ENCODE measurements around the gene LCE6A.
A peak's percentile ranks its signal among the peaks of the same experiment; 100 is the strongest.

The LCE6A gene

GRCh38 chr1:152836870-152837269 is 5.8 kb upstream of the LCE6A start:
- Histone ChIP-seq H3K4me1 (ENCODE audit: control insufficient read depth, insufficient read depth, low read length) (no peaks in the 10 kb centered on the region), H3K9me3 (ENCODE audit: control insufficient read depth, insufficient read depth, low read length) (peaks cover 4% of the 10 kb centered on the region), H3K27me3 (ENCODE audit: control insufficient read depth, insufficient read depth, low read length) (no peaks in the 10 kb centered on the region), H3K36me3 (ENCODE audit: control insufficient read depth, insufficient read depth, low read length) (no peaks in the 10 kb centered on the region), H3K4me3 (ENCODE audit: low read length) (no peak overlapping the region), H3K27ac (ENCODE audit: low read length) (no peak overlapping the region)
- DNase-seq (ENCODE audit: low read depth, low spot score), result no peak
- WGBS (ENCODE audit: insufficient coverage, insufficient read length), result no CpG with 5 or more reads among the region's 2 CpGs

- H3K9me3 ChIP-seq (ENCODE audit: control insufficient read depth, insufficient read depth, low read length), result peaks cover 9% of the 10 kb centered on the region
- no peak overlapping the region for H3K27ac ChIP-seq (ENCODE audit: low read length)
- no peaks in the 10 kb centered on the region for H3K27me3 ChIP-seq (ENCODE audit: control insufficient read depth, insufficient read depth, low read length)
- H3K4me1 ChIP-seq (ENCODE audit: control insufficient read depth, insufficient read depth, low read length), result no peaks in the 10 kb centered on the region; the same call in 1 of the 2 replicates
- DNase-seq (ENCODE audit: low read depth, low spot score), result no peak
- no peaks in the 10 kb centered on the region for H3K36me3 ChIP-seq (ENCODE audit: control insufficient read depth, insufficient read depth, low read length)
- no peak overlapping the region for H3K4me3 ChIP-seq (ENCODE audit: low read length)
- no CpG with 5 or more reads among the region's 2 CpGs for WGBS (ENCODE audit: insufficient coverage, insufficient read length)
Observed at GRCh38 chr1:152855661-152856060, 13.0 kb downstream of the LCE6A start.

GRCh38 chr1:152858062-152858461 is 15.4 kb downstream of the LCE6A start:
- peaks cover 7% of the 10 kb centered on the region for H3K9me3 ChIP-seq (ENCODE audit: control insufficient read depth, insufficient read depth, low read length)
- no CpG with 5 or more reads among the region's 1 CpG for WGBS (ENCODE audit: insufficient coverage, insufficient read length)

GRCh38 chr1:152859696-152860095 is 17.0 kb downstream of the LCE6A start, which contains the start of gene LCE7A:
TSS of gene LCE7A (plus strand) at chr1:152859996. CDS start at chr1:152860698, 702 bp downstream.
- WGBS (ENCODE audit: insufficient coverage, insufficient read length), result no CpG with 5 or more reads among the region's 3 CpGs
- Histone ChIP-seq H3K4me3 (ENCODE audit: low read length) (no peak within 1 kb of the TSS), H3K36me3 (ENCODE audit: control insufficient read depth, insufficient read depth, low read length) (no peaks in the 10 kb centered on the region), H3K27ac (ENCODE audit: low read length) (no peak within 1 kb of the TSS), H3K4me1 (ENCODE audit: control insufficient read depth, insufficient read depth, low read length) (no peaks in the 10 kb centered on the region; the same call in 1 of the 2 replicates), H3K27me3 (ENCODE audit: control insufficient read depth, insufficient read depth, low read length) (no peaks in the 10 kb centered on the region), H3K9me3 (ENCODE audit: control insufficient read depth, insufficient read depth, low read length) (peaks cover 7% of the 10 kb centered on the region)
- no peak for DNase-seq (ENCODE audit: low read depth, low spot score)

More at GRCh38 chr1:152858062-152858461, 15.4 kb downstream of the LCE6A start:
- no peak for DNase-seq (ENCODE audit: low read depth, low spot score)
- no peaks in the 10 kb centered on the region; the same call in 1 of the 2 replicates for H3K4me1 ChIP-seq (ENCODE audit: control insufficient read depth, insufficient read depth, low read length)
- H3K4me3 ChIP-seq (ENCODE audit: low read length), result no peak overlapping the region
- H3K27me3 ChIP-seq (ENCODE audit: control insufficient read depth, insufficient read depth, low read length), result no peaks in the 10 kb centered on the region
- H3K27ac ChIP-seq (ENCODE audit: low read length), result no peak overlapping the region
- H3K36me3 ChIP-seq (ENCODE audit: control insufficient read depth, insufficient read depth, low read length), result no peaks in the 10 kb centered on the region

GRCh38 chr1:152860129-152860528 is 17.5 kb downstream of the LCE6A start:
- Histone ChIP-seq H3K4me1 (ENCODE audit: control insufficient read depth, insufficient read depth, low read length) (no peaks in the 10 kb centered on the region; the same call in 1 of the 2 replicates), H3K27ac (ENCODE audit: low read length) (no peak overlapping the region), H3K9me3 (ENCODE audit: control insufficient read depth, insufficient read depth, low read length) (peaks cover 6% of the 10 kb centered on the region), H3K36me3 (ENCODE audit: control insufficient read depth, insufficient read depth, low read length) (no peaks in the 10 kb centered on the region), H3K27me3 (ENCODE audit: control insufficient read depth, insufficient read depth, low read length) (no peaks in the 10 kb centered on the region), H3K4me3 (ENCODE audit: low read length) (no peak overlapping the region)
- 100% methylated on average over 1 of the region's 3 CpGs for WGBS (ENCODE audit: insufficient coverage, insufficient read length)
- no peak for DNase-seq (ENCODE audit: low read depth, low spot score)

GRCh38 chr1:152861374-152861773 is 18.7 kb downstream of the LCE6A start:
- WGBS (ENCODE audit: insufficient coverage, insufficient read length), result no CpG with 5 or more reads among the region's 4 CpGs

DNA sequence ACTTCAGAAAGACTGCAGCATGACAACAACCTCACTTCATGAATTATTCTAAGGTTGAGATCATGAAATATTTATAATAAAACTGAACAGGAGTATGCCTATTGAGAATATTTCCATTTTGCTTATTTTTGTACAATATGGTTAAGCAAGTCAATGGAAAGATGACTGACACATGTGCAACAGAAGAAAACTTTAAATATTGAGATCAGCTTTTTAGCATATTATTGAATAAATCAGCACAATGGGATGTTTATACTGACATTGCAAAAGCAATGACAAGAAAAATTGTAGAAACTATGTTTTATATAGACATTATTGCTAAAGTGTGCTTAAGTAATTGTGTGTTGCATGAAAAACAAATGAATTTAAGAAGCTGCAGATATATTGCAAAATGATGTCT is 21.8 kb downstream of the LCE6A start:
- no peak for DNase-seq (ENCODE audit: low read depth, low spot score)
- H3K9me3 ChIP-seq (ENCODE audit: control insufficient read depth, insufficient read depth, low read length), result peaks cover 1% of the 10 kb centered on the region; the same call in 1 of the 2 replicates
- no peak overlapping the region for H3K27ac ChIP-seq (ENCODE audit: low read length)
- H3K27me3 ChIP-seq (ENCODE audit: control insufficient read depth, insufficient read depth, low read length), result no peaks in the 10 kb centered on the region
- H3K4me1 ChIP-seq (ENCODE audit: control insufficient read depth, insufficient read depth, low read length), result no peaks in the 10 kb centered on the region; the same call in 1 of the 2 replicates
- no peak overlapping the region for H3K4me3 ChIP-seq (ENCODE audit: low read length)
- no peaks in the 10 kb centered on the region for H3K36me3 ChIP-seq (ENCODE audit: control insufficient read depth, insufficient read depth, low read length)

More at GRCh38 chr1:152861374-152861773, 18.7 kb downstream of the LCE6A start:
- H3K9me3 ChIP-seq (ENCODE audit: control insufficient read depth, insufficient read depth, low read length), result peaks cover 6% of the 10 kb centered on the region
- H3K36me3 ChIP-seq (ENCODE audit: control insufficient read depth, insufficient read depth, low read length), result no peaks in the 10 kb centered on the region
- no peaks in the 10 kb centered on the region; the same call in 1 of the 2 replicates for H3K4me1 ChIP-seq (ENCODE audit: control insufficient read depth, insufficient read depth, low read length)
- H3K27me3 ChIP-seq (ENCODE audit: control insufficient read depth, insufficient read depth, low read length), result no peaks in the 10 kb centered on the region
- no peak for DNase-seq (ENCODE audit: low read depth, low spot score)
- H3K27ac ChIP-seq (ENCODE audit: low read length), result no peak overlapping the region
- H3K4me3 ChIP-seq (ENCODE audit: low read length), result no peak overlapping the region

DNA sequence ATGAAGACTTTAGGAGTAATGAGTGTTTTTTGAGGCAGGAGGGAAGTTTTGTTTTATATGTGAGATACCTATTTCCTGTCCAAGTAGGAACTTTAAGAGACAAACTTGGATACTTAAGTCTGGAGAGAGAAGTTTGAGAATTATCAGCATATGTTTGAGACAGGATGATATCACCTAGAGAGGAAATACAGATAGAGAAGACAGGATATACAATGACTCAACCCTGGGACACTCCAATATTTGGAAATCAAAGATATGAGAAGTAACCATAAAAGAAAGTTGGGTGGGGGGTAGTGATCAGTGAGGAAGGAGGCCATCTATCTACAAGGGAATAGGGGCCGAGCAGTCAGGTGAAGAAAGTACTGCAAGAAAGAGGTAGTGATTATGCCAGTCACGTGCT is 23.7 kb downstream of the LCE6A start:
- no peaks in the 10 kb centered on the region for H3K36me3 ChIP-seq (ENCODE audit: control insufficient read depth, insufficient read depth, low read length)
- H3K4me3 ChIP-seq (ENCODE audit: low read length), result no peak overlapping the region

GRCh38 chr1:152869808-152870419 is 27.3 kb downstream of the LCE6A start:
- WGBS (ENCODE audit: insufficient coverage, insufficient read length), result no CpG with 5 or more reads among the region's 9 CpGs
- no peaks in the 10 kb centered on the region for H3K9me3 ChIP-seq (ENCODE audit: control insufficient read depth, insufficient read depth, low read length)
- H3K36me3 ChIP-seq (ENCODE audit: control insufficient read depth, insufficient read depth, low read length), result no peaks in the 10 kb centered on the region
- H3K27me3 ChIP-seq (ENCODE audit: control insufficient read depth, insufficient read depth, low read length), result no peaks in the 10 kb centered on the region
- no peak overlapping the region for H3K27ac ChIP-seq (ENCODE audit: low read length)
- no peak overlapping the region for H3K4me3 ChIP-seq (ENCODE audit: low read length)
- DNase-seq (ENCODE audit: low read depth, low spot score), result peak; percentile 61
- H3K4me1 ChIP-seq (ENCODE audit: control insufficient read depth, insufficient read depth, low read length), result no peaks in the 10 kb centered on the region

More for the DNA sequence above, 23.7 kb downstream of the LCE6A start:
- H3K27ac ChIP-seq (ENCODE audit: low read length), result no peak overlapping the region
- H3K4me1 ChIP-seq (ENCODE audit: control insufficient read depth, insufficient read depth, low read length), result no peaks in the 10 kb centered on the region
- H3K9me3 ChIP-seq (ENCODE audit: control insufficient read depth, insufficient read depth, low read length), result no peaks in the 10 kb centered on the region
- no peaks in the 10 kb centered on the region for H3K27me3 ChIP-seq (ENCODE audit: control insufficient read depth, insufficient read depth, low read length)
- no CpG with 5 or more reads among the region's 2 CpGs for WGBS (ENCODE audit: insufficient coverage, insufficient read length)
- no peak for DNase-seq (ENCODE audit: low read depth, low spot score)

DNA sequence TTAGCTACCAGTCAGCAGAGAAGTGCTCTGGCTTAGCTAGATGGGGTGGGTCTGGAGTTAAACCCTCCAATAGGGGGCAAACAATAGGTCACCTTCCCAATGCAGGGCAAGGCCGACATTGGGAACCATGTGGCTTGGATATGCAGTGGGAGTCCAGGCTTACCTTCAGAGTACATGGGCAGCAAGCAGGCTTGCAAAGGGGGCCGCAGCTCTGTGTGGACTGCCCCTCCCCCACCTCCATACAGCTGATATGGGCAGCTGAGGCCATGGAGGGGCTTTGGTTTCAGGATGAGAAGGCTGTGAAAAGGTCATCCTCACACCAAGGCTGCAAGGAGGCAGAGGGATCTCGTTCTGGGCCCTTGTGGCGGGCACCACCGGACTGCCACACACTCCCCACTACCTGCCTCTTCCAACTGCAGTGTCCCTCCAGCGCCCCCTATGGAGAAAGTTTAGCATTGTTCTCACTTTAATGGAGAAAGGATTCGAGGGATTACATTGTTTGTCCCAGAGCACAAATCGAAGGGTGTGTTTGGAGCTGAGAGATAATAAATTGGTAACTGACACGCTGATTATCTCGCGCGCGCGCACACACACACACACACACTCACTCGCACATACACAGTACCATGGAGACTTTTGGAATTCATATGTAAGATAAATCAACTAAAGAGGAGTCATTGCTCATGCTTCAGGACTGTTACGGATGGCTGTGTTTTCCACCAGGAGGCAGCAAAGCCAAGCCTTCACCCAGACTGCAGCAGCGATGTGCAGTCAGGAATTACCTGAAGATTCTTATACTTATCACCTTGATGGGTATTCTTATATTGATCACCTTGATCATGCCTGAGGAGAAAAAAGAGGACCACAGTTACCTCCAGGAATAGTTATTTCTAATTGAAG is 28.4 kb downstream of the LCE6A start:
- Histone ChIP-seq H3K4me1 (ENCODE audit: control insufficient read depth, insufficient read depth, low read length) (no peaks in the 10 kb centered on the region), H3K4me3 (ENCODE audit: low read length) (no peak overlapping the region)

More for the DNA sequence above, 28.4 kb downstream of the LCE6A start:
- Histone ChIP-seq H3K27ac (ENCODE audit: low read length) (no peak overlapping the region), H3K27me3 (ENCODE audit: control insufficient read depth, insufficient read depth, low read length) (no peaks in the 10 kb centered on the region), H3K36me3 (ENCODE audit: control insufficient read depth, insufficient read depth, low read length) (no peaks in the 10 kb centered on the region), H3K9me3 (ENCODE audit: control insufficient read depth, insufficient read depth, low read length) (no peaks in the 10 kb centered on the region)
- no CpG with 5 or more reads among the region's 17 CpGs for WGBS (ENCODE audit: insufficient coverage, insufficient read length)
- DNase-seq (ENCODE audit: low read depth, low spot score), result peak; percentile 37

All from iPS DF 6.9 (cell line).